ENCODE data around the gene MAMLD1. TPM values are rescaled to one million over a fixed set of nuclear protein-coding genes. Genes with fewer than 3 reads are reported as not detected.

The MAMLD1 gene
- total RNA-seq, 4 donors from 2014 or later, result 0.38 to 2.5 (median 0.75) TPM

GRCh38 chrX:150504397-150505182 lies 141.5 kb downstream of the MAMLD1 start:
- Histone ChIP-seq H3K9me3 (no peaks in the 10 kb centered on the region), H3K4me3 (no peak overlapping the region), H3K27ac (no peak overlapping the region), H3K4me1 (no peaks in the 10 kb centered on the region), H3K27me3 (no peaks in the 10 kb centered on the region), H3K36me3 (no peaks in the 10 kb centered on the region)
- no peak for DNase-seq
- TF ChIP-seq POLR2A (IDR thresholded peaks at IDR 0.05), result no peak
- TF ChIP-seq, protein P1, sequence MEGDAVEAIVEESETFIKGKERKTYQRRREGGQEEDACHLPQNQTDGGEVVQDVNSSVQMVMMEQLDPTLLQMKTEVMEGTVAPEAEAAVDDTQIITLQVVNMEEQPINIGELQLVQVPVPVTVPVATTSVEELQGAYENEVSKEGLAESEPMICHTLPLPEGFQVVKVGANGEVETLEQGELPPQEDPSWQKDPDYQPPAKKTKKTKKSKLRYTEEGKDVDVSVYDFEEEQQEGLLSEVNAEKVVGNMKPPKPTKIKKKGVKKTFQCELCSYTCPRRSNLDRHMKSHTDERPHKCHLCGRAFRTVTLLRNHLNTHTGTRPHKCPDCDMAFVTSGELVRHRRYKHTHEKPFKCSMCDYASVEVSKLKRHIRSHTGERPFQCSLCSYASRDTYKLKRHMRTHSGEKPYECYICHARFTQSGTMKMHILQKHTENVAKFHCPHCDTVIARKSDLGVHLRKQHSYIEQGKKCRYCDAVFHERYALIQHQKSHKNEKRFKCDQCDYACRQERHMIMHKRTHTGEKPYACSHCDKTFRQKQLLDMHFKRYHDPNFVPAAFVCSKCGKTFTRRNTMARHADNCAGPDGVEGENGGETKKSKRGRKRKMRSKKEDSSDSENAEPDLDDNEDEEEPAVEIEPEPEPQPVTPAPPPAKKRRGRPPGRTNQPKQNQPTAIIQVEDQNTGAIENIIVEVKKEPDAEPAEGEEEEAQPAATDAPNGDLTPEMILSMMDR (IDR thresholded peaks at IDR 0.05), result no peak

- Histone ChIP-seq H3K27me3 (no peaks in the 10 kb centered on the region), H3K4me3 (no peak overlapping the region), H3K4me1 (no peaks in the 10 kb centered on the region), H3K36me3 (no peaks in the 10 kb centered on the region), H3K9me3 (no peaks in the 10 kb centered on the region), H3K27ac (no peak overlapping the region)
- DNase-seq, result no peak
- TF ChIP-seq, protein P1 (IDR thresholded peaks at IDR 0.05), result no peak
- TF ChIP-seq POLR2A (IDR thresholded peaks at IDR 0.05), result no peak
These were observed 142.9 kb downstream of the MAMLD1 start for GRCh38 chrX:150506020-150506419.

- no peaks in the 10 kb centered on the region for H3K36me3 ChIP-seq
- H3K27me3 ChIP-seq, result no peaks in the 10 kb centered on the region
- H3K4me1 ChIP-seq, result no peaks in the 10 kb centered on the region
- no peaks in the 10 kb centered on the region for H3K9me3 ChIP-seq
- H3K4me3 ChIP-seq, result no peak overlapping the region
- peak overlapping the region in 1 of 4 donors; percentile 30 for H3K27ac ChIP-seq
- no peak for TF ChIP-seq POLR2A (IDR thresholded peaks at IDR 0.05)
- TF ChIP-seq, protein P1 (IDR thresholded peaks at IDR 0.05), result no peak
- no peak for DNase-seq
These were observed 143.4 kb downstream of the MAMLD1 start for GRCh38 chrX:150506486-150506885.

- Histone ChIP-seq H3K27ac (peak overlapping the region in 2 of 4 donors; percentile 30 to 52), H3K4me3 (no peak overlapping the region), H3K27me3 (no peaks in the 10 kb centered on the region), H3K36me3 (no peaks in the 10 kb centered on the region), H3K4me1 (no peaks in the 10 kb centered on the region), H3K9me3 (no peaks in the 10 kb centered on the region)
- TF ChIP-seq POLR2A (IDR thresholded peaks at IDR 0.05), result no peak
- TF ChIP-seq, protein P1 (IDR thresholded peaks at IDR 0.05), result no peak
- DNase-seq, result peak in 1 of 3 donors; percentile 50
These were observed 144.2 kb downstream of the MAMLD1 start for GRCh38 chrX:150507251-150507856.

- Histone ChIP-seq H3K27ac (peak overlapping the region in 2 of 4 donors; percentile 36 to 52), H3K4me3 (no peak overlapping the region), H3K36me3 (no peaks in the 10 kb centered on the region), H3K27me3 (no peaks in the 10 kb centered on the region), H3K4me1 (no peaks in the 10 kb centered on the region), H3K9me3 (no peaks in the 10 kb centered on the region)
- TF ChIP-seq, protein P1 (IDR thresholded peaks at IDR 0.05), result no peak
- TF ChIP-seq POLR2A (IDR thresholded peaks at IDR 0.05), result no peak
- no peak for DNase-seq
These were observed 144.9 kb downstream of the MAMLD1 start for GRCh38 chrX:150508018-150508417.

Data from Peyer's patch (tissue), 4 donors.